Osteocyte (in vitro differentiated cells): ENCODE data around the gene MSX2. TPM values are rescaled to one million over a fixed set of nuclear protein-coding genes. Genes with fewer than 3 reads are reported as not detected.
A peak's percentile ranks its signal among the peaks of the same experiment; 100 is the strongest.

Experiments used
- DNase-seq: peaks from one replicate; pipeline ENCODE4 v3.0.0; 2021; ENCODE audit warnings: mixed read lengths; ENCODE audit not compliant: unreplicated experiment; ENCODE audit errors: extremely low spot score
- H3K27ac Mint-ChIP-seq: one replicate; pipeline ENCODE4 v1.8.0; 2021; ENCODE audit warnings: mild to moderate bottlenecking, mixed read lengths; ENCODE audit not compliant: unreplicated experiment
- H3K27me3 Mint-ChIP-seq: one replicate; pipeline ENCODE4 v1.8.0; 2021; ENCODE audit warnings: mixed read lengths; ENCODE audit not compliant: unreplicated experiment
- H3K36me3 Mint-ChIP-seq: one replicate; pipeline ENCODE4 v1.8.0; 2021; ENCODE audit warnings: mixed read lengths; ENCODE audit not compliant: unreplicated experiment
- H3K4me1 Mint-ChIP-seq: one replicate; pipeline ENCODE4 v1.8.0; 2021; ENCODE audit warnings: mixed read lengths; ENCODE audit not compliant: unreplicated experiment
- H3K4me3 Mint-ChIP-seq: one replicate; pipeline ENCODE4 v1.8.0; 2021; ENCODE audit warnings: mild to moderate bottlenecking, moderate library complexity, mixed read lengths; ENCODE audit not compliant: unreplicated experiment
- H3K9me3 Mint-ChIP-seq: one replicate; pipeline ENCODE4 v1.8.0; 2021; ENCODE audit warnings: mixed read lengths; ENCODE audit not compliant: unreplicated experiment
- CTCF ChIP-seq: fragments of 200-600 bp; sonication (generic); IDR thresholded peaks from 2 replicates; pipeline ENCODE4 v1.5.0; 2021; ENCODE audit warnings: antibody characterized with exemption, mild to moderate bottlenecking, moderate library complexity
- total RNA-seq: library from RNA; stranded (reverse); gene quantifications from 2 replicates; pipeline ENCODE4 v1.2.1, GENCODE V29; 2021

The MSX2 gene
- total RNA-seq, 1 donor from 2014 or later = 31.9 TPM

GRCh38 chr5:174765540-174765939 lies 41.2 kb downstream of the MSX2 start:
- Mint-ChIP-seq H3K9me3 (no peaks in the 10 kb centered on the region), H3K27me3 (peaks cover 2% of the 10 kb centered on the region), H3K27ac (no peak overlapping the region), H3K4me1 (no peaks in the 10 kb centered on the region), H3K4me3 (no peak overlapping the region), H3K36me3 (no peaks in the 10 kb centered on the region)
- DNase-seq = peak; percentile 46
- TF ChIP-seq CTCF = no peak

GRCh38 chr5:174767670-174768069 lies 43.3 kb downstream of the MSX2 start:
- no peak for TF ChIP-seq CTCF
- Mint-ChIP-seq H3K36me3 (peaks cover 1% of the 10 kb centered on the region), H3K27me3 (peaks cover 2% of the 10 kb centered on the region), H3K27ac (no peak overlapping the region), H3K9me3 (no peaks in the 10 kb centered on the region), H3K4me3 (no peak overlapping the region), H3K4me1 (no peaks in the 10 kb centered on the region)
- peak; percentile 10 for DNase-seq

GRCh38 chr5:174769005-174769404 lies 44.6 kb downstream of the MSX2 start:
- H3K27ac Mint-ChIP-seq = no peak overlapping the region
- no peak overlapping the region for H3K4me3 Mint-ChIP-seq
- H3K27me3 Mint-ChIP-seq = peaks cover 2% of the 10 kb centered on the region
- no peak for TF ChIP-seq CTCF
- DNase-seq = no peak
- no peaks in the 10 kb centered on the region for H3K9me3 Mint-ChIP-seq
- H3K4me1 Mint-ChIP-seq = no peaks in the 10 kb centered on the region
- H3K36me3 Mint-ChIP-seq = peaks cover 1% of the 10 kb centered on the region

GRCh38 chr5:174773371-174773770 lies 49.0 kb downstream of the MSX2 start:
- Mint-ChIP-seq H3K4me3 (no peak overlapping the region), H3K27me3 (peaks cover 2% of the 10 kb centered on the region), H3K9me3 (no peaks in the 10 kb centered on the region), H3K36me3 (peaks cover 1% of the 10 kb centered on the region), H3K27ac (no peak overlapping the region), H3K4me1 (peaks cover 19% of the 10 kb centered on the region)
- peak; percentile 25 for DNase-seq
- no peak for TF ChIP-seq CTCF

GRCh38 chr5:174775081-174775480 lies 50.7 kb downstream of the MSX2 start:
- Mint-ChIP-seq H3K36me3 (peaks cover 1% of the 10 kb centered on the region), H3K9me3 (no peaks in the 10 kb centered on the region), H3K27me3 (peaks cover 2% of the 10 kb centered on the region), H3K4me1 (peaks cover 19% of the 10 kb centered on the region), H3K27ac (no peak overlapping the region), H3K4me3 (no peak overlapping the region)
- no peak for TF ChIP-seq CTCF
- DNase-seq = no peak
